Activated CD8-positive, alpha-beta memory T cell treated with anti-CD3 and anti-CD28 coated beads, Interleukin-2, amount 50 U/mL, for 4 hours (primary cell): Measurements from ENCODE around the gene MACIR.

Experiments used
- DNase-seq: peaks from one replicate; pipeline ENCODE4 v3.0.0-alpha.2; 2020

Gene MACIR

DNA sequence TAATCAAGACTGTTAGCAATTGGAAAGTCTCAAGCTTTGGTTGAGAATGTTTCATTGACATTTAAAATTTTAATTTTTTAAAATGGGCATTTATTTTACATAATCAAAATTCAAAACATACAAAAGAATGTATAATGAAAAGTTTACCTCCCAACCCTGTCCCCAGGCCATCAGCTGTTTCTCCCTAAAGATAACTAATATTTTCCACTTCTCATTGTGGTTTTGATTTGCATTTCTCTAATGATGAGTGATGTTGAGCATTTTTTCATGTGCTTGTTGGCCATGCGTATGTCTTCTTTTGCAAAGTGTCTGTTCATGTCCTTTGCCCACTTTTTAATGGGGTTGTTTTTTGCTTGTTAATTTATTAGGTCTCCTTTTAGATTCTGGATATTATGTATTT lies 11.4 kb upstream of the MACIR start:
- DNase-seq: no peak

DNA sequence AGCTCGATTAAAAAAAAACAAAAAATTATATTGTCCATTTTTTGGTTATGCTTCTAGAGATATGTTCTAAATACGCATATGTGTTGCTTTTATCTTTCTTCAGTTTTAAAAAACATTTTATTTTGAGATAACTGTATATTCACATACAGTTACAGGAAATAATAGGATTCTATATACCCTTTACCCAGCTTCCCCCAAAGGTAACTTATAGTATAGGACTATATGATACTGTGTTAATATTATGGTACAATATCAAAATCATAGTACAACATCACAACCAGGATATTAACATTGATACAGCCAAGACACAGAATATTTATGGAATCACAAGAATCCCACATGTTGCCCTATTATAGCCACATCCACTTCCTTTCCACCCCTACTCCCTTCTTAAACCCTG lies 9.5 kb upstream of the MACIR start:
- no peak for DNase-seq

DNA sequence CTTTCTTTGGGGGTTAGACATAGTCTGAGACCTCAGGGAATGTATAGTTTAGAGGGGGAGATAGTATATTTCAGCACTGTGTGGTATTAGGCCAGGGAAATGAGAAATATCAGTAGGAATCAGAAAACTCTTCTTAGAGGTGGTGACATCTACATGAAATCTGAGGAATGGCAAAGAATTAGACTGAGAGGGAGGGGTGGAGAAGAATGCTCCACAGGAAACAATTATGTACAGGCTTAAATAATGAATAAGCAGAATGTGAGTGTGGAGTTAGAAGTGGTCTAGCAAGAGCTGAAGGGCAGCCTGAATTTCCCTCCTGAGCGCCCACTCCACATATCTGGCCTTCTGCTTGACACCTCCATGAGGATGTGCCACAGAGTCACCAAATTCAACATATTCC lies 3.6 kb upstream of the MACIR start:
- DNase-seq: no peak

DNA sequence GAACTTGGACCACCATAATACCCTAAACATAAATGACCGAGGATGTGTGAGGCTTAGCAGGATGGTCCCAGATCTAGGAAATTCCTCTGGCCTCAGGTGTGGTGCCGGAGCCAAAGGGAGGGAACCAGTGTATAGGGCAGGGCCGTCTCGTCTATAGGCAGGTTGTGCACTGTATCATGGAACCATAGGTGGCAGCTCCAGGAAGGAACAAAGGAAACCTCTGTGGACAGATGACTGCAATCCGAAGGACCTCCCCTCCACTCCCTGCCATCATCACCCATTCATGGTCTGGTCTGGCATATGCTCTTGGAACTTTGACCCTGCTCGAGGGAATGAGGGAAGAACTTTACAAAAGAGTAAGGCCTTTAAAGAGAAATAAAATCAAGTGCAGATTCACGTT lies 2.9 kb upstream of the MACIR start:
- no peak for DNase-seq

DNA sequence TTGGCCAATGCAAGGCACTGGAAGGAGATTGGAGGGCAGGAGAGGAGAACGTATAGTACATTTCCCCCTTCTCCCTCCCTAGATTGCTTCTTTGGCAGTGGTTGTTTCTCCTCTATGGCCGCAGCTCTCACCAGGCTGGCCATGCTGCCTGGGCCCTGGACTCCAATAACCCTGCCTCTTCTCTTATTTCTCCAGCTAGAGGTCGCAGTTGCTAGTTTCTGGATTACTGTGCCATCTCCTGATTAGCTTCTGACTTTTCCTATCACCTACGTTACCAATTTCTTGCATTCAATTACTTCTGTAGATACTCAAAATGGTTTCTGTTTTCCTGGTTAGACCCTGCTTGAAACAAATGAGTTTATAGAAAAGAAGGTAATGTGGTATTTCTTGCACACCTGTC lies 2.4 kb upstream of the MACIR start:
- no peak for DNase-seq

DNA sequence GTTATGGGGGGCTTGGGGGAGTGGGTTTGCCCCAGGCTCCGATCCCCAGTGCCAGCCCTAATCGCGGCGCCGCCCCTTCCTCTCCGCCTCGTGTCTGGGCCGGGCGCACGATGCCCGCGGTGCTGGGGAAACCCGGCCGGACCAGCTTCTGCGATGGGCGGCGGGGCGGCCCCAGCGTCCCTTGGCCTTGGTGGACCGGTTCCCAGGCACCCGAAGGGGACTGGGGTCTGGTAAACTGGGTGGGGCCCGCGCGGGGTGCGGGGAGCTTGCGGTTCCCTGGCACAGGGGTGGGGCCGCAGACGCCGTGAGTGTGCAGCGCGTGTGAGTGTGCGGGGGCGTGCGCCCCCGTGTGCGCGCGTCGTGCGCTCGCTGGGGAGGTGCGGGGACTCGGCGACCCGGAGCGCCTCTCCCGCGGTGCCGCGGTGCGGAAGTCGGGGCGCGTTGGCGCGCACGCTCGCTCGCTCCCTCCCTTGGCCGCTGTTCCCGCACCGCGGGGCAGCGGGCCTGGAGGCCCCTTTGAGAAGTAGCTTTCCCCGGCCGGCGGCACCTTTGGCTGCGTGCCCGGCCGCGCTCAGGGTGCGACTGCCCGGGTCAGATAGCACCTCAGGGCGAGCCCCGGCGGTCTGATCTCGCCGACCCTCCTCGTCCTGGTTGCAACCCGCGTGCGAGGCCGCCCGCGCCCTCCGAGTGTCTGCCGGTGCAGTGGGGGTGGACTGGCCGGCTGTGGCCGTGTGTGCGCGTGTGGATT lies 568 bp downstream of the MACIR start:
- DNase-seq: peak; percentile 67

DNA sequence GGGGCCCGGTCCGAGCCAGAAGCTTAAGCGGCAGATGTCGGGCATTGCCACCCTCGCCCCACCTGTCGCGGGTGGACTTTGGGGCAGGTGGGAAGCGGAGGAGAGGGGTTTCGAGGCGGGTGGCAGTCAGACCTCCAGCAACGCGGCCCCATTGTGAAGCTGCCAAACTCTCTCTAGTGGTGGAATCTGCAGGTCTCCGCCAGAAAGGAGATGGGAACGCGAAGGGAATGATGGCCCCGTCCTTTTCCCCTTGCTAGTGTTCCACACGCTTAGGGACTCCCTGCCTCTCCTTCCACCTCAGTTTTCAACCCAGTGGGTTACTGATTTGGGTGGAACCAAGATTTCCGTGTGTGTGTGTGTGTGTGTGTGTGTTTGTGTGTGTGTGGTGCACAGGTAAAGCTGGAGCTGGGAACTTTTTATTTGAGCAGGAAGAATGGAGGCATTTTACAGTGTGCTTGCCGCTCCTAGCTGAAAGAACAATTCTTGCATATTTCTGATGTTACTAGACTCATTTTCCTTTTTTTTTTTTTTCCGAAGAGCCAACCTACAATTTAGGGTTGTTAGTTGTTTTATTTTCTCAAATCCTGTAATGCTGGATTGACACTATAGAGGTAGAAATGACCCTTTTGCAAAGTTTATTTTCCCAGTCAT lies 1.3 kb downstream of the MACIR start:
- no peak for DNase-seq

DNA sequence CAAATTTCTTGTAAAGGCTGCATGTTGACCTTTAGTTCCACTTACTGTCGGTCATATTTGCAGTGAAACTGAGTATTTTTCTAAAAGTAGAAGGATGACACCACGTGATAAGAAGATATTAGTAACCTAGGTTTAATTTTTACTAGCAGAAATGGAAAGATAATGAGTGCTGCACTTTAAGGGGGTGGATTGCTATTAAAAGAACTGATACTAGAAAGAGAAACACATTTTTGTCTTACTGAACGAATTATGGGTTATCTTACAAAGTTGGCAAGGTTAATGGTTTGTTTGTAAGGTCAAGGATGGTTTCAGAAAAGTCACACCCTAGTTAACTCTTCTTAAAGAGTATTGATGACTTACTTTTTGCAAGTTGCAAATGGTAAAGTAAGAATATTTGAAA lies 2.4 kb downstream of the MACIR start:
- DNase-seq: no peak

DNA sequence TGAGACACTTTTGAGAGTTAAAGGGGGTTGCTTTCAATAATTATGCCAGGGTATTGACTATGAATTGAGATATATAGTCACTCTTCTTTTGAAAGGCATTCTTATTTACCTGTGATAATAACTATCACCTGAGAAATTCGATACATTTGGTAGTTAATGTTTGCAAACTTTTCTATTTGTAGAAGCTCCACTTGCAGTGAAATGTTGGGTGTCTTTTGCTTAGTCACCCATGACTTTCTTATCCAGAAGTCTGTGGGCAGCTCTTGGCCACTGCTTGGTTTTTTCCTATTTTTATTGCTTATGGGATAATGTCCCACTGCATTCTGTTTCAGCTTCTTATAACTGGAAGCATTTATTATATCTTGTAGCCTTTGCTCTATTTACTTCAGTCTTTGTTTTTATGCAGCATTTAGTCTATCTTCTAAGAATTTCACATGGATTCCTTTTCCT lies 3.9 kb downstream of the MACIR start:
- DNase-seq: no peak

DNA sequence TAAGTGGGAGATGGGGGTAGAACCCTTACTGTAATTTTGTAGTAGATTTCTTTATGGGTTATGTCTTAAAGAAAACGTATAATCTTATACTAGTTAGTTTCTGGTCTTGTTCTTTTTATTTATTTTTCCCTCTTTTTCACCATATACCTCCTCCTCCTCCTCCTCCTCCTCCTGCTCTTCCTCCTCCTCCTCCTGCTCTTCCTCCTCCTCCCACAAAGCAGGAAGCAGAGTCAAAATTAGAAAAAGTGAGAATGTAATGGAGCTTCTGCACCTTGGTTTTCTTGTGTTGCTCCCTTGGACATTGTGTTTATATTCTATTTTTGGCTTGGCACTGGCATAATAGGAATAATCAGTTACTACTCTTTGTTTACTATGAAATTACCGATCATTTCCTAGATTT lies 4.5 kb downstream of the MACIR start:
- no peak for DNase-seq

DNA sequence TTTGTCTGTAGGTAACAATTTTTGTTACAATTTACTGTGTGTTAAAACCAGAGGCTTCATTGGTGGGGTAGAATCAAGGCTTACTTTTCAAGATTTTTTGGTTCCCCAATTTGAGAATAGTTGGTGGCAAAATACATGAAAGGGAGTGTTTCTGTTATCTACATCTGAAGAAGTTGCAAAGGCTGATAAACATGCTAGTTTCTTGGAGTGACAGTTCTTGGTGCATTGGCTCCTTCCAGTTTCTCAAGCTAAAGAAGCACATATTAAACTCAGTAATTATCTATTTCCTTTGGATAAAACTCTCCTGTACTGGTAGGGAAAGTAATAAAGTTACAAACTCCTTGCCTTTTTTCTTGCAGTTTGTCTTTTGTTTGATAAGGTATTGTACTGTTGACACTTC lies 5.9 kb downstream of the MACIR start:
- no peak for DNase-seq

DNA sequence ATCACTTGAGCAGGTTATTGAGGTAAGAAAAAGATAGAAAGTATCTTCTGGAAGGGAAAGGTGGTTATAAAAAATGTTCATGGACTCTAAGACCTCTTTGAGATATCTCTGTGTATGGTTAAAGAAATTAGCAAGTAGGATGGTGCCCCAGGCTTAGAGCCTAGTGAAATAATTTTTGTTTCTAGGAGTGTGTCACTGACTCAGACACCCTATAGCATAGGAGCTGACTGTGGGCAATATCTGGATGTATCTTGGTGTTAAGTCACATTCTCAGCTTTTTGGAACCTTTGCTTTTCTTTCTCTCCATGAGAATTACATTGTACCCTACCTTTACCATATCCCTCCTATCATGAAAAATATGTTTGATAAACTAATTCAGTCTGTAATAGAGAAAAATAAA lies 12.0 kb downstream of the MACIR start:
- no peak for DNase-seq

DNA sequence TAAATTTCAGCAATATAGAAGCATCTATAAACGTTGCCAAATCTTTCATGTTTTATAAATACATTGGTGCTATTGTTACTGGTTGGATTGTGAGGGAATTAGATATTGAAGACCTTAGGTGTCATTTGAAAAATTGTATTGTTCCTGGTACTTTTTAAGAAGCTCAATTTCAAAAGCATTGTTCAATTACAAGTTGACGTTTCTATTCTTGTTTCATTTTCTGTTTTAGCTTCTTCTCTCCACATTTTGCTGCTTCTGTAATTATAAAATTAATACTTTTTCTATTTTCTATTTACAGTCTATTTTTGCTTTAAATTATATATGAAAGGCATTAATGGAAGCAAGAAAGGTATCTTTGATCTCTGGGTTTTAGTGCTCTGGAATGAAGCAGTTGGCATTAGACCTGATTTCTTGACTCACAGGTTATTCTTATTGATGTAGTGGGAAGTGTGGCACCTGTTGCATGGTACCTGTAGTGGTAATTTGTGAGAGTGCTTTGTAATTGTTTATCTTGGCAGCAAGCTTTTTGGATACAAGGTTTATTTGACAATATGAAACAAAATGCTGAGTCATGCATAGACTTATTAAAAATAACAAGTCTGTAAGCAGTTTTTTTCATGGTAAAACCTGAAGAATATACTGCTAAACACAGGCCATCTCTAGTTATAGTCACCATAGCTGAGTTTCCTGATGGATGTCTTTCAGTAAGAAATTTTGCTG lies 13.2 kb downstream of the MACIR start:
- no peak for DNase-seq

DNA sequence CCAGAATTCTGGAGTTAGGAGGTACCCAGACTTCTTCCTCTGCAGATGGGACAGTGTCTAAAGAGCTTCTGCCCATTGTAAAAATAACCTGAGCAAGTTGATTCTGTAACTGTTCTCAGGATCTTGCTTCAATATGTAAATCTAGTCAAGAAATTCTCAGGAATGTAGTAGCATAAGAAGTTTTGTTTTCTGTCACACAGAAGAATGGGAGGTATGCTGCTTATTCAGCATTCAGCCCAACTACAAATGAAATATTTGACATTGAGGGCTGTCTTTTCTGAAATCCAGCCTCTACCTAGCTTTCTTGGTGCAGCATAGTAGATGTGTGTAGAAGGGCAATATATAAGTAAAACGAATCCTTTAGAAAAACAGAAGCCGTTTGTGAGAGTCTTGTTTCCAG lies 13.8 kb downstream of the MACIR start:
- no peak for DNase-seq

DNA sequence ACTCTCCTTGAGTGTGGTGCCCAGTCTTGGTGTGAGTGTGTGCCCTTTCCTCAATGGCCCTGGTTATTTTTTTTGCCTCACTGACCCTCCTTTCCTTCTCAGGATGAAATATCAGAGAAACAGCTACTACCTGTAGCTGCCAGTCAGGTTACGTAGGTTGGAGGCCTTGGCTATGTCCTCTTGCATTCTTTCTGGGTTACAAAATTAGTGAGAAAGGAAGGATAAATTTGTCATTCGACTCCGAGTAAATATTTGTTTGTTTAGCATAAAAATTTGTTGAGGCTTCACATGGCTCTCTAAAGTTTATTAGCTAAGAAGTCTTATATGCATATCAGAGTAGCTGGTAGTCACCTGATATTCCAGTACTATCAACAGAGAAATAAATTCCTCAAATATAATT lies 15.4 kb downstream of the MACIR start:
- no peak for DNase-seq

DNA sequence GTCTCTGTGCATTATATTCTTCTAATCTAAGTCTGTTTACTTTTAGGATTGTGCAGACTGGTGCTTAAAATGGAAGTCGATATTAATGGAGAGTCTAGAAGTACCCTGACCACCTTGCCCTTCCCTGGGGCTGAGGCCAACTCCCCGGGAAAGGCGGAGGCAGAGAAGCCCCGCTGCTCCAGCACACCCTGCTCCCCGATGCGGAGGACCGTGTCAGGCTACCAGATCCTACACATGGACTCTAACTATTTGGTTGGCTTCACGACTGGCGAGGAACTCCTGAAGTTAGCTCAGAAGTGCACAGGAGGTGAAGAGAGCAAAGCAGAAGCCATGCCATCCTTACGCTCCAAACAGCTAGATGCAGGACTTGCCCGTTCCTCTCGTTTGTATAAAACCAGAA lies 17.3 kb downstream of the MACIR start:
- no peak for DNase-seq

DNA sequence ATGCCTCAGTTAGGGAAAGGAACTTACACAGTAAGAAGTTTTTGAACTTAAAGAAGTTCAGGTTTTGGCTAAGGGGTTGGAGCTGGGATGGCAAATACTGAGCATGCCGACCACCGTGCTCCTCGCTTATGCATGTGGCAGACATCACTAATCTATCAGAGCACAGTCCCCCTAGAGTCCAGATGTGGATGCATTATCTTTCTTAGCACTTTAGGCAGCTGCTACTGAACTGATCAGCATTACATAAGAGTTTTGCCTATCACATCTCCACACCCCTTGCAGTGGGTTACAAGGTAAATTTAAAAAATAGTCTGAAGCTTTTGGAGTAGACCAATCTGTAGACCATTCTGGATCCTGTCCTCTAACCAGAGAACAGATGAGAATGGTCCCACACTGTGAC lies 22.4 kb downstream of the MACIR start:
- no peak for DNase-seq

DNA sequence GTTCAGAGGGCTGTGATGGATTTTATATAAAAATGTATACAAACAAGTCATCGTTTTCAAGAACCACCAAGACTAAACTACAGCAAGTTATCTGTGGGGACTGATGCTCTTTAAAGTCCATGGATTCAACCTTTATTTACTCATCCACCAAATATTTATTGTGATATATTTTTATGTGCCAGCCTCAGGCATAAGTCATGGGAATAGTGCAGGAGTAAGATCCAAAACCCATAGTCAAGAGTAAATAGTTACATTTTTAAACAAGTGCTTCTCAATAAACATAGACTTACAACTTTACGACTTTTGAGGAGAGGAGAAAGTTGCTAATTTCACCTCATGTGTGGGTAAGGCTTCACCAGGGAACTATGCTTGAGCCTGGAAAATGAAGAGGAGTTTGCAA lies 24.6 kb downstream of the MACIR start:
- no peak for DNase-seq

DNA sequence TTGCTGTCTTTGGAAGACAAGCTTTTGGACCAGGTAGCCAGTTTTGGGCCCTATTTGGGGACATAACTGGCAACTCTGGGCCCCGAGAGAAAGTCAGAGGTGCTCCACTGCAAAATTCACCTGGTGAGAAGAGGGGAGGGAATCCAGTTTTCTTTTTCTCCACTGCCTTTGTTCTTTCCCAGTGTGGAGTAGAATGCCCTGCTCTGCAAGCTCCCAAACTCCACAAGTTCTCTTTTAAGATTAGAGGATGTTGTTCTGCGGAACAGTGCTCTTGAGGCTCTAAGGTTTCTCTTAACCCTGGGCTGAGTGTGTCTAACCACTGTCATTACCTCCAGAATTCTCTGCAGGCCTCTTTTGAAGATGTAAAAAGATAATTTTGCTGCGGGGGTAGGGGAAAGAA lies 25.3 kb downstream of the MACIR start:
- DNase-seq: no peak

DNA sequence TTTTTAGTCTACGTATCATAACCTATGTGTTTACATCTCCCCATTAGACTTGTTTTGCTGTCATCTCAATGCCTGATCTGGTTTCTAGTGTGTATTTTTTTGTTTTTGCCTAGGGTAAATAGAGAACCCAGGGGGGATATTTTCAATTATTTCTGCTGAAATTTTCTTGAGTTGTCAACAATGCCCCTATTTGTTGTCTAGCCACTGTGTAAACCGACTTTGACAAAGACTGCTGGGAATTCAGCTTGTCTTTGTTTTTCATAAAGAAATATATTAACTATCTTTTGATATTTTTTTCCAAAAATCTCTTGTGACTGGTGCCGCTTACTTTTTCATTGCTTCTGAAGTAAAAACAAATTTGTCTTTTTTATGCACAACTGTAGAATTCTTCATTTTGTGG lies 28.1 kb downstream of the MACIR start:
- DNase-seq: no peak

DNA sequence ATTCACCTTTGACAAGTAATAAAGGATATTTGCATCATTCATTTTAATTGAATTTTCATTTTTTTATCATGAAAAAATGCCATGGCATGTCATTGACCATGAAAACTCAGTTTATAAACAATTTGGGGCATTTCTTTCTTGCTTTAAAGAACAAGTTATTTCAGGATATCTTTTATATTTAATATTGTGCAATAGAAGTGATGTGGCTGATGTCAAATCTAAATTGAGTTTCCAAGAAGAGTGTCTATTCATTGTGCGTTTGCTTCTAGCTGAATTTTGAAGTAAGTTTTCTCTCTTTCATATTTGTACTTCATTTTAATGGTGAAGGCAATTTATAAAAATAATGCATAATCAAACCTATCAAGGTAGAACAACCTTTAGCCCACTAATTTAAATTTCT lies 30.5 kb downstream of the MACIR start:
- DNase-seq: no peak

DNA sequence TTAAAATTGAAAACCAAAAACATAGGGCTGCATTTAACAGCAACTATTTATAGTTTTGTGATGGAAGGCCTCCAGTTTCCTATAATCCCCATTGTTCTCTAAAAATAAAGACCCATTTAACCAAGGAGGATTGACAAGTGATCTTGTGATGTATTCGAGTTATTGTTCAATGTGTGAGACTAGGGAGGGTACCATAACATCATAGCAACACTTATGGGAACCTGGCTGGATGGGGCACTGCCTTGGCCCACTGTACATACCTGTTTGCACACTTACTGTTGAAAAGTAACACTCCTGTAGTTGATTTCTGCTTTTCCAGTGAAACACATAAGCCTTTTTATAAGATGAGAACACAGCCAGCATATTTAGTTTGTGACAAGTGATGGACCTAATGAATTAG lies 32.3 kb downstream of the MACIR start:
- no peak for DNase-seq

DNA sequence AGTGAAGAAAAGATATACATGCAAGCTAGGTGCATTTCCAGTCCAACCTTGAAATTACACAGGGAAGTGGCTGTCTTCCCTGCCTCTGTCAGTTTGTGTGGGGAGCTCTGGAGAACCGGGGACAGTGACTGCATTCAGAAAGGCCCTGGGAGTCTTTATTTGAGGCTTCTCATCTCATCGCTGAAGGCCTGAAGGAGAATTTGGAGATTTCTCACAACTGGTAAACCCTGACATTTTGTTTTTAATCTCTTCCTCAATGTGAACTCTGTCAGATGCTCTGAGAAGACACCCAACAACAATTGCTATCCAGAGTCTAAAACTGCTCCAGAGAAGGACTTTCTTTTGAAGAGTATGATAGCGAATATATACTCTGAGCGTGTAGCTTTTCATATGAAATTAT lies 33.0 kb downstream of the MACIR start:
- no peak for DNase-seq

DNA sequence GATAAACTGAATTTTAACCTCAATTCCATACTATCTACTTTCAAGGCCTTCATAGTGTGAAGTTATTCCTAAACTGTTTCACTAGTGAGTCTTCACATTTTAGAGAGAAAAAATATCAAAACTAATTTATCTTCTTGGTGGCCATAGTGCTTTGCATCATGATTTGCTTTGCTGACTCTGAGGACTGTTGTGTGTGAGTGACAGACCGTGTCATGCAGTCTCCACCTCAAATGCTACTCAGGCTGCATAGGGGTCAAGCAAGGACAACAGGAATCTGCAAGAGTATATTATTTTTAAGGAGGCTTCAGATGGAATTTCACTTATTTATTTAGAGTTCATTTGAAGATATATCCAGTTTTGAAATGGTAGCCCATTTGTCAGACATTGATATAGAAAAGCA lies 34.5 kb downstream of the MACIR start:
- no peak for DNase-seq
